ENCODE measurements around the gene FLT3.

DNA sequence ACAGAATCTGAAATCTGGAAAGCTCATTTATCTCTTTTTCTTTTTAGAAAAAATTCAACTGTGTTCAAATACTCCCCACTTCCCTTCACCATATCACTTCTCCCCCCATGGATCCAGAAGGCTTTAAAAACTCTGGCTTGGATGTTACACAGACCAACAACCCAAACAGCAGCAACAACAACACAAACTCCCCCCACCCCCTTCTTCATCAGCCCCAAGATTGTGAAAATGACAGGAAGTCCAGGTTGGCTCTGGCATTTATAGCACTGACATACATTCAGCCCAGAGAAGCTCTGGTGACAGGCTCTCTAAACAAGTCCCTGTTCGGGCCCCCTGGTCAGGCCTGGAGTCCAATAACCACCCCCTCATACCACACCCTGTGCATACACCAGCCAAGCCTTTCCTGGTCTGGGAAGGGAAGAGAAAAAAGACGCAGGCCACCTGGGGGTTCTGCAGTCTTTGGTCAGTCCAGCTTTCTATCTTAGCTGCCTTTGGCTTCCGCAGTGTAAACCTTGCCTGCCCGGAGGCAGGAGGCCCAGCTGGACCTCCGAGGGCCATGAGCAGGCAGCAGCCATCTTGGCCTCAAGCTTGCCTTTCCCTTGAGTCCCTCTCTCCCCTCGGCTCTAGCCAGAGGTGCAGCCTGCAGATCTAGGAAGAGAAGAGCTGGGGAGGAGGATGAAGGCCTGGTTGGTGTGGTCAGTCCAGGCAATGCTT is 138.1 kb downstream of the FLT3 start:
- TF ChIP-seq EP300 (IDR thresholded peaks at IDR 0.05; ENCODE audit: borderline replicate concordance in 1 of 2, low read depth in 1 of 2, low read length in 1 of 2), result no peak
- TF ChIP-seq, protein P1, sequence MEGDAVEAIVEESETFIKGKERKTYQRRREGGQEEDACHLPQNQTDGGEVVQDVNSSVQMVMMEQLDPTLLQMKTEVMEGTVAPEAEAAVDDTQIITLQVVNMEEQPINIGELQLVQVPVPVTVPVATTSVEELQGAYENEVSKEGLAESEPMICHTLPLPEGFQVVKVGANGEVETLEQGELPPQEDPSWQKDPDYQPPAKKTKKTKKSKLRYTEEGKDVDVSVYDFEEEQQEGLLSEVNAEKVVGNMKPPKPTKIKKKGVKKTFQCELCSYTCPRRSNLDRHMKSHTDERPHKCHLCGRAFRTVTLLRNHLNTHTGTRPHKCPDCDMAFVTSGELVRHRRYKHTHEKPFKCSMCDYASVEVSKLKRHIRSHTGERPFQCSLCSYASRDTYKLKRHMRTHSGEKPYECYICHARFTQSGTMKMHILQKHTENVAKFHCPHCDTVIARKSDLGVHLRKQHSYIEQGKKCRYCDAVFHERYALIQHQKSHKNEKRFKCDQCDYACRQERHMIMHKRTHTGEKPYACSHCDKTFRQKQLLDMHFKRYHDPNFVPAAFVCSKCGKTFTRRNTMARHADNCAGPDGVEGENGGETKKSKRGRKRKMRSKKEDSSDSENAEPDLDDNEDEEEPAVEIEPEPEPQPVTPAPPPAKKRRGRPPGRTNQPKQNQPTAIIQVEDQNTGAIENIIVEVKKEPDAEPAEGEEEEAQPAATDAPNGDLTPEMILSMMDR (IDR thresholded peaks at IDR 0.05), result no peak
- TF ChIP-seq TAF1 (IDR thresholded peaks at IDR 0.05; ENCODE audit: borderline replicate concordance, low read depth, low read length), result no peak
- TF ChIP-seq EZH2phosphoT487 (IDR thresholded peaks at IDR 0.05; ENCODE audit: borderline replicate concordance, low read depth), result no peak
- TF ChIP-seq, protein P2, sequence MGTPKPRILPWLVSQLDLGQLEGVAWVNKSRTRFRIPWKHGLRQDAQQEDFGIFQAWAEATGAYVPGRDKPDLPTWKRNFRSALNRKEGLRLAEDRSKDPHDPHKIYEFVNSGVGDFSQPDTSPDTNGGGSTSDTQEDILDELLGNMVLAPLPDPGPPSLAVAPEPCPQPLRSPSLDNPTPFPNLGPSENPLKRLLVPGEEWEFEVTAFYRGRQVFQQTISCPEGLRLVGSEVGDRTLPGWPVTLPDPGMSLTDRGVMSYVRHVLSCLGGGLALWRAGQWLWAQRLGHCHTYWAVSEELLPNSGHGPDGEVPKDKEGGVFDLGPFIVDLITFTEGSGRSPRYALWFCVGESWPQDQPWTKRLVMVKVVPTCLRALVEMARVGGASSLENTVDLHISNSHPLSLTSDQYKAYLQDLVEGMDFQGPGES (IDR thresholded peaks at IDR 0.05; ENCODE audit: low read depth, low read length), result no peak
- TF ChIP-seq, protein P3, sequence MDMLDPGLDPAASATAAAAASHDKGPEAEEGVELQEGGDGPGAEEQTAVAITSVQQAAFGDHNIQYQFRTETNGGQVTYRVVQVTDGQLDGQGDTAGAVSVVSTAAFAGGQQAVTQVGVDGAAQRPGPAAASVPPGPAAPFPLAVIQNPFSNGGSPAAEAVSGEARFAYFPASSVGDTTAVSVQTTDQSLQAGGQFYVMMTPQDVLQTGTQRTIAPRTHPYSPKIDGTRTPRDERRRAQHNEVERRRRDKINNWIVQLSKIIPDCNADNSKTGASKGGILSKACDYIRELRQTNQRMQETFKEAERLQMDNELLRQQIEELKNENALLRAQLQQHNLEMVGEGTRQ (IDR thresholded peaks at IDR 0.05; ENCODE audit: borderline replicate concordance, low read depth, low read length), result no peak
- no peak for TF ChIP-seq GABPA (IDR thresholded peaks at IDR 0.05; ENCODE audit: low read depth)
- no peak for TF ChIP-seq NRF1 (IDR thresholded peaks at IDR 0.05; ENCODE audit: low read depth, low read length)
- no peak for TF ChIP-seq RCOR1 (IDR thresholded peaks at IDR 0.05; ENCODE audit: low read length)
- TF ChIP-seq POLR2AphosphoS5 (IDR thresholded peaks at IDR 0.05; ENCODE audit: low read depth, low read length), result no peak
- TF ChIP-seq, protein P4, sequence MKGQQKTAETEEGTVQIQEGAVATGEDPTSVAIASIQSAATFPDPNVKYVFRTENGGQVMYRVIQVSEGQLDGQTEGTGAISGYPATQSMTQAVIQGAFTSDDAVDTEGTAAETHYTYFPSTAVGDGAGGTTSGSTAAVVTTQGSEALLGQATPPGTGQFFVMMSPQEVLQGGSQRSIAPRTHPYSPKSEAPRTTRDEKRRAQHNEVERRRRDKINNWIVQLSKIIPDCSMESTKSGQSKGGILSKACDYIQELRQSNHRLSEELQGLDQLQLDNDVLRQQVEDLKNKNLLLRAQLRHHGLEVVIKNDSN (IDR thresholded peaks at IDR 0.05; ENCODE audit: borderline replicate concordance, low read depth), result no peak
- no peak for TF ChIP-seq YY1 (IDR thresholded peaks at IDR 0.05; ENCODE audit: low read depth)
- no peak for TF ChIP-seq JUND (IDR thresholded peaks at IDR 0.05)
